ENCODE data around the gene PCSK7.

PCSK7 gene

GRCh38 chr11:117159892-117160291 is 72.0 kb downstream of the PCSK7 start:
- H3K27me3 Mint-ChIP-seq (ENCODE audit: low read depth): no peaks in the 10 kb centered on the region

DNA sequence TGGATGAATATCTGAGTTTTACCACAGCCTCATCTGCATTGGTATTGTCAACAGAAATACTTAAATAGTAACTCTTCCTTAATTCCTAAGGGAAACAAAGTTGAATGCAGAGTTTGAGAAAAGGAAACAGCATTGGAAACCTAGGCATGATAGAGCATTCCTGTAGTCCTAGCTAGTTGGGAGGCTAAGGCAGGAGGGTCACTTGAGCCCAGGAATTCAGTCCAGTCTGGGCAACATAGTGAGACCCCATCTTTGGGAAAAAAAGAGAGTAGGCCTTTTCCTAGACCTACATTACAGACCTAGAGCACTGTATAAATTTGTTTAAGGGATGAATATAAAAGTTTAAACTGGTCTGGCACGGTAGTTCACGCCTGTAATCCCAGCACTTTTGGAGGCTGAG is 74.4 kb downstream of the PCSK7 start:
- H3K4me1 Mint-ChIP-seq (ENCODE audit: low read depth): peaks cover 7% of the 10 kb centered on the region
- H3K9me3 Mint-ChIP-seq: no peaks in the 10 kb centered on the region
- no peak overlapping the region for H3K27ac Mint-ChIP-seq
- H3K36me3 Mint-ChIP-seq (ENCODE audit: low read depth): peaks cover 17% of the 10 kb centered on the region
- no peak overlapping the region for H3K4me3 Mint-ChIP-seq
- H3K27me3 Mint-ChIP-seq (ENCODE audit: low read depth): no peaks in the 10 kb centered on the region

More at GRCh38 chr11:117159892-117160291, 72.0 kb downstream of the PCSK7 start:
- H3K36me3 Mint-ChIP-seq (ENCODE audit: low read depth): peaks cover 25% of the 10 kb centered on the region
- peaks cover 6% of the 10 kb centered on the region for H3K4me1 Mint-ChIP-seq (ENCODE audit: low read depth)
- H3K9me3 Mint-ChIP-seq: no peaks in the 10 kb centered on the region
- H3K27ac Mint-ChIP-seq: no peak overlapping the region
- no peak overlapping the region for H3K4me3 Mint-ChIP-seq

GRCh38 chr11:117154468-117154867 is 77.4 kb downstream of the PCSK7 start:
- peaks cover 7% of the 10 kb centered on the region for H3K4me1 Mint-ChIP-seq (ENCODE audit: low read depth)
- no peak overlapping the region for H3K27ac Mint-ChIP-seq
- peaks cover 12% of the 10 kb centered on the region for H3K36me3 Mint-ChIP-seq (ENCODE audit: low read depth)
- H3K9me3 Mint-ChIP-seq: no peaks in the 10 kb centered on the region
- H3K4me3 Mint-ChIP-seq: no peak overlapping the region
- H3K27me3 Mint-ChIP-seq (ENCODE audit: low read depth): no peaks in the 10 kb centered on the region

Data from T-helper 1 cell treated with Interleukin-12 subunit alpha and Interleukin-12 subunit beta and Interleukin-4 antibody, amounts not matched to agents 30 μg/mL and 1 μg/mL, for 36 hours (primary cell).